ENCODE measurements around the gene TRAPPC2.
"Not testable (repeated sequence)": the region's sequence is repeated elsewhere in the genome, so short reads cannot be mapped to it uniquely, and the experiment has no call there.

The TRAPPC2 gene

DNA sequence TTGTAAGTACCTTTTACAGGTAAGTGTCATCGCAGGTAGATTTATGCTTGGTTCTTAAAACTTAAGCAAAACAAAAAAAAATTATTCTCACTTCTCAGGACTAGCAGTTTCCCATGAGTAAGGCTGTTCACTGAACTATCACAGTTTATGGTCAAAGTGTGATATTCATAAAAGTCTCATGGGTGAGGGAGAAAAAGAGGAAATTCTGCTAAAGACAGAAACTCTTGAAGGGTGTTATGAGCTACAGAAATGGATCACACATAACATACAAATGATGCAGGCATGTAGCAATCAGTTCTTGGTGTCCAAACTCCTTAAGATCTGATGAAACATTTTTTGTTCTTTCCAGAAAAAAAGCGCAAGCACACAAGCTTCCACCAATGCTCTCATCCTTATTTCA, 37.0 kb downstream of the TRAPPC2 start:
- no peak for DNase-seq

DNA sequence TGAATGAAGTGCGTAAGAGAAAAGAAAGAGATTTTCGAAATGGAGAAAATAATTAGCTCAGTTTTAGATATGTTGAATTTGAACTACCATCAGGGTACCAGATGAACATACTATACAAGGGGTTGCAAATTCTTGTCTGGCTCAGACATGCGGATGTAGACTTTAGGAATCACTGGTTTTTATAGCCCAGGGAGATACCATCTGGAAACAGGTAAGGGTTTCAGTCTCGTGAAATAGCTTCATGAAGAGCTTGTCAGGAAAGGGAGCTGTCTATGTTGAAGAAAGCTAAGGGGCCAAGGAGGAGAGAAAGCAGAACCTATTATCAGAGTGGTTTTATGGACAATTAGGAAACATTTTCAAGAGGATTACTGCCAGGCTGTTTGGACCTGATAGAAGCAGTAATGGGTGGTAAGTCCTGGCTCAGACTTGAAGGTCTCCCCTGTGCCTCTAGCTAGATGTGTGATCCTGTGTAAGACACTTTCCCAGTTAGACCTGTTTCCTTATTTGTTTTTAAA, 38.8 kb downstream of the TRAPPC2 start:
- DNase-seq = no peak

DNA sequence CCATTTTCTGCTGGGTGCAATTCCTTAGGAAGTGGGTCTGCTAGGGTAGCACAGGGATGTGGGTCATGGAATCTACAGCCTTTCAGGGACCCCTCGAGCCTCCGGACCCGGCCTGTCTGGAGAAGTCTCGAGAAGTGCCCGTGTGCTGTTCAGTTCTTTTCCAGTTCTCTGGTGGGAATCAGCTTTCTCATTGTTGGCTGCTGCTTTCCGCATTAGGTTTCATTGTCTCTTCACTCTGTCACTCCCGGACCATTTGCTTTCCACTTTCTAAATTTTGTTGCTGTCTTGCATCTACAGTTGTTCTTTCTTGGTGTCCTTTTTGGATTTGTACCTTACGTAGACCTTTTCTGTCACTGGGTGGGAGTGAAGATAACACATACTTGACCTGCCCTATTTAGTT, 39.4 kb downstream of the TRAPPC2 start:
- DNase-seq = no peak

DNA sequence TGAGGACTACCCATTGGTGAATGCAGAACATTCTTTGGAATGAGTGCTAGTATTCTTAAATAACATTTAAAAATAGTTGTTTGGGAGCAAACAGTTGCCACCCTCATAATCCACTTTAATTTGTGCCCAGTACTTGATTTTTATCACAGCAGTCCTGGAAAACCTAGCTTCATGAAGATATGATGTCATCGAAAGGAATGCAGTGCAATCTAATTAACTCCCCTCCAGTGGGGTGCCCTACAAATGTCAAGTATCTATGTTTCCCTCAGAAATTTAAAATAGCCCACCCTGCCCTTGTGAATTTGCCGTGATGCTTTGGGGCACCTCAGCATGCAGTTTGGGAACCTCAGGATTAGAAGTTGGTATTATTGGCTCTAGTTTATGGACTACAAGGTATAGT, 40.1 kb downstream of the TRAPPC2 start:
- no peak for DNase-seq

DNA sequence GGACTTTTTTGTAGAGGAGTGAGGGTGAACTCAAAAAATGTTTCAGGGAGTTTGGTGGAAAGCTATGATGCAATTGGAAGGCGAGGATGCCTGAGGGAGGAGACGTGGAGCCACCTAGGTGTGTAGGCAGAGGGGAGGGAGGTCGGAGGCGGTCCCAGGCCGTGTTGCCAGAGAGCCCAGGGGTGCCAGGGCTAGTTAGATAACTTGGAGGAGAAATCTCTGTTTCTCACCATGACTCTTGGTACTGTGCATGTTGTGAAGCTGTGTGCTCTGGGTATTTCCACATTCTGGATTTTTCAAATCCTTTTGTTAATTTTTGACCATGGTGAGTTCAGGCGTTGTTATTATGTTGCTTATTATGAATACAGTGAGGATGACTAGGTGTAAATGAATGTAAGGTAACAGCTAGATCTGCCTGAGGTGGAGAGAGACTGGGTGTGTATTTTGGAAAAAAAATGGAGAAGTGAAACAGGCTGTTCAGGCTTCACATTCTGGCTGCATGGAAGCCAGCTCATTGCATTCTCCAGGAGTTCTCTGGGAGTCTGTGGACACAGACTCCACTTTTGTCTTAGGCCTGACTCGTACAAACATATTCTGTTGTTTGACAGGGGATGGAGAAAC, 41.0 kb downstream of the TRAPPC2 start:
- no peak for DNase-seq

DNA sequence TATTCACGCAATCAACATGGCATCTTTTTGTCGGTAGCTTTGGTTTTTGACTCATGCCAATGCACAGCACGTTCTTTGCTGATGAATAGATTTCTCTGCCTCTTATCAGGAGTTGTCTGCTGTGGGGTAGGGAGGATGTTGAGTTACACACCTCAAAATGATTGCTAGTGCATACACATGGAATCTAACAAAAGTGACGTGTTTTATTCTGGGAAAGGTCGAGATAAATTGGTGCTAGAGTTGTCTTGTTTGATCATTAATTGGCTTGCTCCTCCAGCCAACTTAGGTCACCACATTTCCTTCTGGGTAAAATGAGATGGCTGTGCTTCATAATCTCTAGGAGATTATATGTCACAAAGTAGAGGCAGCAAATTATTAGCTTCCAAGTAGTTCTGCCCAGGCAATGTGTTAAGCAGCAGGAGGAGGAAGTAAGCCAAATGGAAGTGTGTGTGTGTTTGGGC, 41.6 kb downstream of the TRAPPC2 start:
- no peak for DNase-seq

DNA sequence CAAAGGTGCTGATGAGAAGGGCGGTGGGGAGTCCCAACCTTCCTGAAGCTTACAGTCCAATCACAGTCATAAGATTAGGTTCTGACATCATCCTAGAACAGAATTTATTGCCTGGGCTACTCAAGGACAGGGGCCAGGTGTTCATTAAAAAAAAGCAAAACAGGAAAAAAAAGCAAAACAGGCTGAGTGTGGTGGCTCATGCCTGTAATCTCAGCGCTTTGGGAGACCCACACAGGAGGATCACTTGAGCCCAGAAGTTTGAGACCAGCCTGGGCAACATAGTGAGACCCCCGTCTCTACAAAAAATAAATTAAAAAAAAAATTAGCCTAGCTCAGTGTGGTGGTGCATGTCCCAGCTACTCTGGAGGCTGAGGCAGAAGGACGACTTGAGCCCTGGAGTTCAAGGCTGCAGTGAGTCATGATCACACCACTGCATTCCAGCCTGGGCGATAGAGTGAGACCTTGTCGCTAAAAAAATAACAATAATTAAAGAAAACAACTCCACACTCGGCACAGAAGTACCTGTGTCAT, 42.5 kb downstream of the TRAPPC2 start:
- DNase-seq = no peak

DNA sequence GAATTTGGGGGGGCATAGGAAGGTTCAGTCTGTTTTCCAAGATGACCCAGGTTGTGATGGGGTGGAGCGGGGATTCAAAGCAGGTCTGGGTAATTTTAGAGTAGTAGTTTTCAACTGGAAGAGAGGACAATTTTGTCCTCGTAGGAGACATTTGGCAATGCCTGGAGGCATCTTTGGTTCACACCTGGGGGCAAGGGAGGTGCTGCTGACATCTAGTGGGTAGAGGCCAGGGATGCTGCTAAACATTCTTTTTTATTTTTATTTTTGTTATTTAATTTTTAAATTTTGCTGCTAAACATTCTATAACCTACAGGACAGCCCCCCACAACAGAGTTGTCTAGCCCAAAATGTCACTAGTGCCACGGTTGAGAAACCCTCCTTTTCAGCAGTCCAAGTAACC, 43.6 kb downstream of the TRAPPC2 start:
- DNase-seq = no peak

DNA sequence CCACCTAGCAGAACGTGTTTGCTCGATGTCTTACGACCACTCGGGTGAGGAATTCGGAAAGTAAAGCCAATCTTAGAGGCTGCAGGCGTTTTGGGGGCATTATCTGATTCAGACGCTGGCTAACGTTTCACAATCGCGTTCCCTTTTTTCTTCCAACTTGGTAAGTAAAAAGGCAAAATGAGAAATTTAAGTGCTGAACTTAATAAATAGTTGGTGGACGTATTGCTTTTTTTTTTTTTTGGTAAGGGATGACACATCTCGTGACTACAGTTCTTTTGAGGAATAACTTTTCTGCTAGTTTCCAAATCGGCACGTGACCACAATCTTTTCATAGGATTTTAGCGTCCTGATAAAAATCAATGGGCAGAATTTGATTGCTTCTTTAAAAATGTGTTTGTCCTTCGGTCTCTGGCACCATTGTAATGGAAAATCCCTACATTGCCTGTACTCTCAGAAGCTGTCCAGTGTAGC, 44.6 kb downstream of the TRAPPC2 start:
- DNase-seq = no peak

DNA sequence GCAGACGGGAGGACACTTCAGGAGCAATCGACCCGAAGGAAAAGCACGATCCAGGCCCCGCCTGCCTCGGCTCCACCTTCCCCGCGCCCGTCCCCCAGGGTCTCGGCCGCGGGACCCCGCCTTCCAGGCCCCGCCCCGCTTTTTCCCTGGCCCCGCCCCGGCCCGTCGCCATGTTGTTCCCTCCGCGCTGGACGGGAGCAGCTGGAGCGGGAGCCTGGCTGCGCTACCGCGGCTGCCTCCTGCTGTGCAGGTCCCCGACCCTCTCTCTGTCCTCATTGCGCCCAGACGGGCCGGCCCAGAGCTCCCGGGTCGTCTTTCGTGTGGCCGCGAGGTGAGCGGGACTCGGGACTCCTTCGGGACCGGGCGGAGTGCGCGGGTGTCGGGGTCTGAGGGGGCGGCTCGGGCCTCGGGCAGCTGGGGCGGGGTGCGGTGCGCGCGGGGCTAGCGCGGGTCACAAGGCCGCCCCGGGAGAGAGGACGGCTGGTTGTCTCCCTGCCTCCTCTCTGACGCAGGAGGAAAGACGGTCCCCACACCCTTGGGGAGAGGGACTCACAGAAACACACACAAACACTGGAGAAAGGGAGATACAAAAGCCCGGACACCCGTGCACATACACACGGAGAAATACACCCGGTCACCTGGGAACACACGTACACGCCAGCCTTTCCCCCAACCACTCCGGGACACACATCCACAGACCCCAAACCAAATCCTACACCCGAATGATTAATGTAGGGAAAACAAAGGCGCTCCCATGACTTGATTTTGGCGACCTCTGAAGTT, 45.3 kb downstream of the TRAPPC2 start, which contains the start of gene RAB9A:
Gene RAB9A, plus strand, starts transcription at position 171 of the 783 bp plus-strand sequence. CDS start 19,619 bp downstream, outside the sequence.
- DNase-seq = peak; percentile 70 to 79

DNA sequence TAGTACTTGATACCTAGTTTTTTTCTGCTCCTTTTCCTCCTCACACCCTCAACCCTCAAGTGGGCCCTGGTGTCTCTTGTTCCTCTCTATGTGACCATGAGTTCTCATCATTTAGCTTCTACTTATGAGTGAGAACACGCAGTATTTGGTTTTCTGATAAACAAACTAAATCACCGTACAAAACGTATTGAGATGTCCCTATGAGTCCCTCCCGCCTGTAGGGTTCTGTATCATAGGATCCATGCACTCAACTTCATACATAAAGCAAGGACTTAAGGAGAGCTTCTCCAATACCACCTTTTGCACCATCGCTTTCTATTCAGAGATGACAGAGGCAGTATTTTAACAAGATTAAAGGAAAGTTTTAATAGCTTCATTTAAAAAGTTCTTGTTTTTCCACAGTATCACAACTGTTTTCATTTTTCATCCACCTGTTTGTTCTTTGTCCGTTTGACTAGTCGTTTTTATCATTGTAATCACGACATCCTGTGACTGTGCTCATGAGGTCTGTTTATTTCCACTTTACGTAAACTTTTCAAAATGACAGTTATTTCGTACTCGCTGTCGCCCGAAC, 45.9 kb downstream of the TRAPPC2 start:
- DNase-seq = no peak

DNA sequence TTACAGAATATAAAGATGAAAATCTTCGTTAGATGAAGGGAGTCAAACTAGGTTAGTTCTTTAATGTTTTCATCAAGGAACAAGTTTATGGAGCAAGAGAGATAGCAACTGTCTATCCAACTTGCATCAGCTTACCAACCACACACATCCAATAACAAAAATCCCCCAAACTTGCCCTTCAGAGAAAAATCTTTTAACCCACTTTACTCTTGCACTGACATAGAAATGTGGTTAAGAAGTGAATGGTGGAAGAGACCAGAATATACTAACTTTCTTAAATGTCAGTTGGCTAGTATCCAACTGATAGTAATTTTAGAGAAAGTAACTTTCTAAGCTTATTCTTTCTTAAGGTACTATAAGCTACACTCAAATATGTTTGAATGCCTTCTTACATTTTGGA, 47.2 kb downstream of the TRAPPC2 start:
- DNase-seq = no peak

DNA sequence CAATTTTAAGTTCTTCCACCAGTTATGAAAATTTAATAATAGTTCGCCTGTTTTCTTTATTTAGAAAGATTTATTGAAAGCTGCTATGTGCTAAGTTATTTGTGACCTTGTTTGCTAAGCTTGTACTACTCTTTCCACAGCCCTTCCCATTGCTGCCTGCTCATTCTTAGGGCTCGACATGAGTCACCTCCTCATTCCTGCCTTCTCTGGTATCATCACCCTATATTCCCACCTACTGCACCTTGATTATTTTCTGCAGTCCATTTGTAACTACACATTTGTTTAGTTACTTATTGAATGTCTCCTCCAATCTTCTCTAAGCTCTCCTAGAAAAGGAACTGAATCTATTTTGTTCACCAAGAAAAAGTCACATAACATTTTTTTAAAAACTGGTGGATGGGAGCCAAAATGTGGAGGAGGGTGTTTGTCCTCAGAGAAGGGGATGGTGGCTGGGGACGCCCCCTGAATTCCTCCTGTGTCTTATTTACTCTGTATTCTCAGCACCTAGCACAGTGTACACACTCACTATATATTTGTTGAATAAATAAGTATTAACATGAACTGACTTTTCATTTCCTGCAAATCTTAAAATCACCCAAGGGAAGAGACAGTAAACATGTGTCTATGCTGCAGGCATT, 49.2 kb downstream of the TRAPPC2 start:
- no peak for DNase-seq

DNA sequence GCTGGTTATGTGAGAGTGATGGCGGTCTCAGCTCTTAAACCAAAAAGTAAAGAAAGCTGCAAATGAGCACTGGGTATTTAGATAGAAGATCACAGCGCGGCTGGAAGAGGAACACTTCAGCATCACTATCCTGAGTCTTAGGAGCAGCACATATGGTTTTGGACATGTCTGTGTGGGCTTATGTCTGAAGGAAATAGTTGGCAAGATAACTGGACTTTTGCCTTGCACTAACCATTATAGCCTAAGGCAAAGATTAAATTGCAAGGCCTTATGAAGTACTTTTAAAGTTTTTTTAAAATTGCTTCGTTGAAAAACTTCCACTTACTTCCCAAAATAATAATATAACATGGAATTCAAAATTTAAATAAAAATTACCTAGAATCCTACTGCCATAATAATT, 50.1 kb downstream of the TRAPPC2 start:
- DNase-seq = no peak

DNA sequence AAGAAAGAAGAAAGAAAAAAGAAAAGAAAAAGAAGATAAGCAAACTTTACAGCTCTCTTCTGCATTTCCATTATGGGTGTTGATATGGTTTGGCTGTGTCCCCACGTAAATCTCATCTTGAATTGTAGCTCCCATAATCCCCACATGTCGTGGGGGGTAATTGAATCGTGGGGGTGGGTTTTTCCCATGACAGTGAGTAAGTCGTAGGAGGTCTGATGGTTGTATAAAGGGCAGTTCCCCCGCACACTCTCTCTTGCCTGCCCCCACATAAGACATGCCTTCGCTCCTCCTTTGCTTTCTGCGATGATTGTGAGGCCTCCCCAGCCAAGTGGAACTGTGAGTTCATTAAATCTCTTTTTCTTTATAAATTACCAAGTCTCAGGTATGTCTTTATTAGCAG, 52.8 kb downstream of the TRAPPC2 start:
- DNase-seq = no peak

DNA sequence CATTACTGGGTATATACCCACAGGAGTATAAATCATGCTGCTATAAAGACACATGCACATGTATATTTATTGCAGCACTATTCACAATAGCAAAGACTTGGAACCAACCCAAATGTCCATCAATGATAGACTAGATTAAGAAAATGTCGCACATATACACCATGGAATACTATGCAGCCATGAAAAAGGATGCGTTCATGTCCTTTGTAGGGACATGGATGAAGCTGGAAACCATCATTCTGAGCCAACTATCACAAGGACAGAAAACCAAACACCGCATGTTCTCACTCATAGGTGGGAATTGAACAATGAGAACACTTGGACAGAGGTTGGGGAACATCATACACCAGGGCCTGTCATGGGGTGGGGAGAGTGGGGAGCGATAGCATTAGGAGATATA, 54.7 kb downstream of the TRAPPC2 start:
- not testable (repeated sequence) for DNase-seq

DNA sequence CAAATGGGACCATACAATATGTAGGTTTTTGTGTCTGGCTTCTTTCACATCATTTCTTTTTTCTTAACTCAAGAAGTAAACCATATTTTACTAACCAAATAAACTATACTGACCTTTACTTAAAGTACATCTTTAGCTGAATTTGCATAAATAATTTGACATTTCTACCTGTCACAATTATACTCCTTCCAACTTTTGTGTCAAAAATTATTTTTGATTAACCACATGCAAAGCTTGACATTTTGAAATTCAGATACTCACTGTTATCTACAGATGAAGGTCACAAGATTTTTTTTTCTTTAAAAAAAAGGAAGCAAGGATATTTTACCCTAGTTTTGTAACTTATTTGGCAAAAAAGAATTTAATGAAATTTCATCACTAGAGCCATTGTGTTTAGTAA, 57.5 kb downstream of the TRAPPC2 start:
- no peak for DNase-seq

DNA sequence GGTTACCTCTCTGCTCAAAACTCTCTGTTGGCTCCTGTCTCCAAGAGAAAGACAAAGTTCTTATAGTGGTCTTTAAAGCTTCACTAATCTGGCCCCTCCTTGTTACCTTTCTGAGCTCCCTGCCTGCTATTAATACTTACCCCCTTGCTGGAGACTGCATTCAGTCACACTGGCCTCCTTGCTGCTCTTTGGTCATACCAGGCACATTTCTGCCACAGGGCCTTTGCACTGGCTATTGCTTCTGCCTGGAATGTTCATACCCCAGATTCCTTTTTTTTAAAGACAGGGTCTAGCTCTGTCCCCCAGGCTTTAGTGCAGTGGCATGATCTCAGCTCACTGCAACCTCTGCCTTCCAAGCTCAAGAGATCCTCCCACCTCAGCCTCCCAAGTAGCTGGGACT, 61.4 kb downstream of the TRAPPC2 start:
- DNase-seq = no peak

DNA sequence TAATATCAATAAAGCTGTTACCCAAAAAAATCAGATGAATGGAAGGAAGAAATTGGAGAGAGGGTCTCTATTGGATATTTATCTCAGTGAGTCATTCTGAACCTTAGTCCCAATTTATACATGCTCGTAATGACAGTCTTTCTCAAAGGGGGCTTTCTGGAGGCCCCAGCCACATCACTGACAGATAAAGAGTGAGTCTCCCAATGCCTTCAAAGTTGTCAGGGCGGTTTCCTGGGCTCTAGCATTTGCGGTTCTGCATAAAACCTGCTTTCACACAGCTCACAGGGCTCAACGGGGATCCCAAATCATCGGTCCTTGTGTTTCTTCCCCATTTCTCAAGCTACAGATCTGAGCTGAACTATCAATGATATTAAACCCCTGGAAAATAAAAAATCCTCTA, 64.2 kb downstream of the TRAPPC2 start:
- DNase-seq = no peak

DNA sequence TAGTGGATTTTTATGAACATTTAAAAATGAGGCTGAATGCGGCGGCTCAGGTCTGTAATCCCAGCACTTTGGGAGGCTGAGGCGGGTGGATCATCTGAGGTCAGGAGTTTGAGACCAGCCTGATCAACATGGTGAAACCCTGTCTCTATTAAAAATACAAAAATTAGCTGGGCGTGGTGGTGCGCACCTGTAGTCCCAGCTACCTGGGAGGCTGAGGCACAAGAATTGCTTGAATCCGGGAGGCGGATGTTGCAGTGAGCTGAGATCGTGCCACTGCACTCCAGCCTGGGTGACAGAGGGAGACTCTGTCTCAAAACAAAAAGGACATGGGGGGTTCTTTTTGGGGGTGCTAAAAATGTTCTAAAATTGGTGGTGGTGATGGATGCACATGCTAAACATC, 64.7 kb downstream of the TRAPPC2 start:
- DNase-seq = not testable (repeated sequence)

DNA sequence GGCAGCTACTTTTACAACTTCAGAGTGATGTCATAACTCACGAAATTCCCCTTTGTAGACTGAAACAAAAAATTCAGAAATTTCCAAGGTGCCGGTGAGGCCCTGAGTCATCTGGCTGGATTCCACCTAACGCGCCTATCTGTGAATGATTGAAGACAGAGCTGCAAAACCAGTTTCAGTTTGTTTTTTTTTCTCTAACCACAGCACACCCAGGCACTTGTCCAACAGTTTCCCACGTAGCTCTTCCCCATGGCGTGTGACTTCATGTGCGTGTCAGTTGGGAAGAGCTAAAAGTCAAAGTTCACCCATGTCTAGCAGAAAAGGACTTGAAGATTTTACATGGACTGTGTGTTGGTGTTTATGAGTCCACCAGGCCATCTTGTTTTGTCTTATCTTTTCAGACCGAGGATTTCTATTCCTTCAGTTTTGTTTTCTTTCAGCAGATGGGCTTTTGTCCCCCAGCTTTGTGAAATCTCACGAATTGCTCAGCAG, 65.1 kb downstream of the TRAPPC2 start:
- DNase-seq = peak; percentile 34 to 58

DNA sequence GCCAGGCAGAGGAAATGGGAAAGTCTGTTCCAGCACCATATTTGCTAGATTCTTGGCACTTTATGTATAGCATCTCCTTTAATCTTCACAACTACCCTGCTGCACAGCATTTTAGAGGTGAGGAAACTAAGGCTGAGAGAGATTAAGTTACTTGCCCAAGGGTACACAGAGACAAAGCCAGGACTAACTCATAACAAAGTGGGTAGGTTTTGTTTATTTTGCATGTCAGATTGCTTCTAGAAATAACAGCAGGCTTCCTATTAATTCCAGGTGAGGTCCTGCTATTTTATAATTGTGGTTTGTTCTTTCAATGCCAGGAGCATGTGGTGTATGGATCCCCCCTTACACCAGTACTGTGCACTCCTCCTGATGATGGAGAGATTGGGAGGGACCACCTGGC, 66.5 kb downstream of the TRAPPC2 start:
- no peak for DNase-seq

DNA sequence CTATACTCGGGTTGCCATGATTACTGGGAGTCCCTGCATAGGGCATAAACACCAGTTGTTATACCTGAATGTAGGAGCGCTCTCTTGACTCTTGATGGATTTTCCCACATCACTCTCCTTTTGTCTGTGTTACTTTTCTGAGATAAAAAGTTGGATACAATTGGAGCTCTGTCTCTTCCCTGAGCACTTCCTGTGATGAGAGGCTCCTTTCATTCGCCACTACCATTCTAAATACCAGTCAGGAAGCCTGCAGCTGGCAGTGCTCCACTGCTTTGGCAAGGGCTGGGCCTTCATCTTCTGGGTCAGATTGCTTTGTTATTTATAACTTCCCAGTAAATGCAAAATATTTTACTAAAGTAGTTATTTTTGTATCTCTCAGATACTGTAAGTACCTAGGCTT, 67.6 kb downstream of the TRAPPC2 start:
- DNase-seq = no peak
